Measurements from ENCODE around the gene SFSWAP. TPM values are rescaled to one million over a fixed set of nuclear protein-coding genes. Genes with fewer than 3 reads are reported as not detected.

Gene SFSWAP
- polyA plus RNA-seq, 1 donor from 2014 or later, result 56.6 TPM

DNA sequence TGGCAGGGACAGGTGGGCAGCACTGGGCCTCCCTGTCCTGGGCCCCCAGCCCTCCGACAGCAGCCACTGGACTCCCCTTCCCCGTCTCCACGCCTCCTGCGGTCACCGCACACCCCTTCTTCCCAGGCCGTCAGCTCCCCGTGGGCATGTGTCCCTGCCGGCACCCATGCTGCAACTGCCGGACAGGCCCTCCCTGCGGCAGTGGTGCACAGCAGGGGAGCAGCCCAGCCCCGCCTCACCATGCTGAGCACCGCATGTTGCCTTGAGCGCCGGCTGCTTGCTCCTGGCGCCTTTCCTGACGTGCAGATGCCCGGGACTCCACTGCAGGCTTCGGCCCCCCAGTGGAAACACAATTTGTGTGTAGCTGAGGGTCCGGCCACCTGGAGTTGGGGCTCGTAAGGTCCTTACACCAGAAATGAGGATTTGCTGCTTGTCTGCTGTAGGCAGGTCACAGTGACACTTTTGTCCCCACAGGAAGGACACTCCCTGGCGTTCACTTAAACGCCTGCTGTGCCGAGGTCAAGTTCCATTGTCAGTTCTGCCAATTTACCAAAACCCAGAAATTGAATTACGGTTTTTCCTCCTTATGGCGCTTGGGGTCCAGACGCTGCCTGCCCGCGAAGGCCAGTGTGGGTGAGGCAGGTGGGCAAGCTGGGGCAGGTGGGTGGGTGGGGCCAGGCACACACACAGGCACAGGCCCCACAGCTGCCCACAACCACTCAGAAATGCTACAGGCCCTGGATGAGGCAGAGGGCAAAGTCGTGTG is 89.1 kb downstream of the SFSWAP start:
- no peaks in the 10 kb centered on the region for H3K27me3 ChIP-seq (ENCODE audit: insufficient read depth, low read depth, low read length)
- no peaks in the 10 kb centered on the region for H3K79me2 ChIP-seq (replicated peaks; ENCODE audit: insufficient read depth, low read length)
- TF ChIP-seq RAD21 (conservative IDR thresholded peaks at IDR 0.05), result no peak
- TF ChIP-seq, protein P1, sequence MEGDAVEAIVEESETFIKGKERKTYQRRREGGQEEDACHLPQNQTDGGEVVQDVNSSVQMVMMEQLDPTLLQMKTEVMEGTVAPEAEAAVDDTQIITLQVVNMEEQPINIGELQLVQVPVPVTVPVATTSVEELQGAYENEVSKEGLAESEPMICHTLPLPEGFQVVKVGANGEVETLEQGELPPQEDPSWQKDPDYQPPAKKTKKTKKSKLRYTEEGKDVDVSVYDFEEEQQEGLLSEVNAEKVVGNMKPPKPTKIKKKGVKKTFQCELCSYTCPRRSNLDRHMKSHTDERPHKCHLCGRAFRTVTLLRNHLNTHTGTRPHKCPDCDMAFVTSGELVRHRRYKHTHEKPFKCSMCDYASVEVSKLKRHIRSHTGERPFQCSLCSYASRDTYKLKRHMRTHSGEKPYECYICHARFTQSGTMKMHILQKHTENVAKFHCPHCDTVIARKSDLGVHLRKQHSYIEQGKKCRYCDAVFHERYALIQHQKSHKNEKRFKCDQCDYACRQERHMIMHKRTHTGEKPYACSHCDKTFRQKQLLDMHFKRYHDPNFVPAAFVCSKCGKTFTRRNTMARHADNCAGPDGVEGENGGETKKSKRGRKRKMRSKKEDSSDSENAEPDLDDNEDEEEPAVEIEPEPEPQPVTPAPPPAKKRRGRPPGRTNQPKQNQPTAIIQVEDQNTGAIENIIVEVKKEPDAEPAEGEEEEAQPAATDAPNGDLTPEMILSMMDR (IDR thresholded peaks at IDR 0.05; ENCODE audit: poor library complexity, severe bottlenecking), result no peak
- no peak for TF ChIP-seq EZH2 (IDR thresholded peaks at IDR 0.05; ENCODE audit: borderline replicate concordance, insufficient read depth, low read length, poor library complexity, severe bottlenecking)
- no peak for TF ChIP-seq TAF1 (IDR thresholded peaks at IDR 0.05; ENCODE audit: low read depth)
- TF ChIP-seq, protein P2, sequence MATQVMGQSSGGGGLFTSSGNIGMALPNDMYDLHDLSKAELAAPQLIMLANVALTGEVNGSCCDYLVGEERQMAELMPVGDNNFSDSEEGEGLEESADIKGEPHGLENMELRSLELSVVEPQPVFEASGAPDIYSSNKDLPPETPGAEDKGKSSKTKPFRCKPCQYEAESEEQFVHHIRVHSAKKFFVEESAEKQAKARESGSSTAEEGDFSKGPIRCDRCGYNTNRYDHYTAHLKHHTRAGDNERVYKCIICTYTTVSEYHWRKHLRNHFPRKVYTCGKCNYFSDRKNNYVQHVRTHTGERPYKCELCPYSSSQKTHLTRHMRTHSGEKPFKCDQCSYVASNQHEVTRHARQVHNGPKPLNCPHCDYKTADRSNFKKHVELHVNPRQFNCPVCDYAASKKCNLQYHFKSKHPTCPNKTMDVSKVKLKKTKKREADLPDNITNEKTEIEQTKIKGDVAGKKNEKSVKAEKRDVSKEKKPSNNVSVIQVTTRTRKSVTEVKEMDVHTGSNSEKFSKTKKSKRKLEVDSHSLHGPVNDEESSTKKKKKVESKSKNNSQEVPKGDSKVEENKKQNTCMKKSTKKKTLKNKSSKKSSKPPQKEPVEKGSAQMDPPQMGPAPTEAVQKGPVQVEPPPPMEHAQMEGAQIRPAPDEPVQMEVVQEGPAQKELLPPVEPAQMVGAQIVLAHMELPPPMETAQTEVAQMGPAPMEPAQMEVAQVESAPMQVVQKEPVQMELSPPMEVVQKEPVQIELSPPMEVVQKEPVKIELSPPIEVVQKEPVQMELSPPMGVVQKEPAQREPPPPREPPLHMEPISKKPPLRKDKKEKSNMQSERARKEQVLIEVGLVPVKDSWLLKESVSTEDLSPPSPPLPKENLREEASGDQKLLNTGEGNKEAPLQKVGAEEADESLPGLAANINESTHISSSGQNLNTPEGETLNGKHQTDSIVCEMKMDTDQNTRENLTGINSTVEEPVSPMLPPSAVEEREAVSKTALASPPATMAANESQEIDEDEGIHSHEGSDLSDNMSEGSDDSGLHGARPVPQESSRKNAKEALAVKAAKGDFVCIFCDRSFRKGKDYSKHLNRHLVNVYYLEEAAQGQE (IDR thresholded peaks at IDR 0.05; ENCODE audit: borderline replicate concordance), result no peak
- no peak for TF ChIP-seq EP300 (conservative IDR thresholded peaks at IDR 0.05; ENCODE audit: poor library complexity, severe bottlenecking)
- TF ChIP-seq MXI1 (conservative IDR thresholded peaks at IDR 0.05; ENCODE audit: poor library complexity, severe bottlenecking), result no peak
- TF ChIP-seq SMC3 (conservative IDR thresholded peaks at IDR 0.05; ENCODE audit: poor library complexity), result no peak
- TF ChIP-seq POLR2AphosphoS5 (IDR thresholded peaks at IDR 0.05), result no peak
- no peak overlapping the region for H2AFZ ChIP-seq (ENCODE audit: low read depth, low read length)
- no peaks in the 10 kb centered on the region for H3K9me2 ChIP-seq (ENCODE audit: insufficient read depth, low read length)
- H3F3A ChIP-seq (ENCODE audit: insufficient read depth, low read length, poor library complexity, severe bottlenecking), result no peaks in the 10 kb centered on the region
- H3K4me2 ChIP-seq (ENCODE audit: low read length), result no peak overlapping the region
- no peak overlapping the region for H3K4me3 ChIP-seq (ENCODE audit: low read length)
- H3K9ac ChIP-seq (ENCODE audit: low read length), result no peak overlapping the region
- no peaks in the 10 kb centered on the region for H3K9me3 ChIP-seq (ENCODE audit: low read length)
- no peaks in the 10 kb centered on the region for H4K20me1 ChIP-seq (ENCODE audit: insufficient read depth)
- no peaks in the 10 kb centered on the region for H3K36me3 ChIP-seq (ENCODE audit: insufficient read depth, low read length)
- H3K27ac ChIP-seq (ENCODE audit: low read length), result no peak overlapping the region

DNA sequence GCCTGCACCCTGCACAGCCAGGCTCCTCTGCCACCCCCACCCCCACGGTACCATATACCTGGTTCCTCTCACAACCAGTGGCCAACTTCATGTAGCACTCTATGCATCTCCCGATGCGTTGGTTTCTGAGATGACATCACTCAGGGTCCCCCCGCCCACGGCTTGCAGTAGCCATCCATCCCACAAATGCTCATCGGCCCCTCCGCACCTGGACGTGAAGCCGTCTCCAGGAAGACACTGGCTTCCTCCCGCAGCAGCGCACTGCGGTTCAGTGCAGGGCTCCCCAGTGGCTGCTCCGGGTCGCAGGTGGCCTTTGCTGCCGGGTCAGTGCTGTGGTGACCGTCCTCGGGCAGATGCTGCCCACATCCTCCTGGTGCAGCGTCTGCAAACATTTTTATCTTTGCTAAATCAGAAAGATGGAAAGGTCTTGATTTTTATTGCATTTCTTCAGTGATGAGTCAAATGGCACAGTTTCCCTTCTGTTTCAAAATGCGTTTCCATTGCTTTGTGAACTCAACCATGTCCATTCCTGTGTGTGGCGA is 89.8 kb downstream of the SFSWAP start:
- Histone ChIP-seq H4K20me1 (ENCODE audit: insufficient read depth) (no peaks in the 10 kb centered on the region), H3K27ac (ENCODE audit: low read length) (no peak overlapping the region)
- TF ChIP-seq POLR2AphosphoS5 (IDR thresholded peaks at IDR 0.05), result no peak
- no peak for TF ChIP-seq MXI1 (conservative IDR thresholded peaks at IDR 0.05; ENCODE audit: poor library complexity, severe bottlenecking)
- TF ChIP-seq SMC3 (conservative IDR thresholded peaks at IDR 0.05; ENCODE audit: poor library complexity), result no peak
- TF ChIP-seq, protein P1 (IDR thresholded peaks at IDR 0.05; ENCODE audit: poor library complexity, severe bottlenecking), result no peak
- TF ChIP-seq EP300 (conservative IDR thresholded peaks at IDR 0.05; ENCODE audit: poor library complexity, severe bottlenecking), result no peak
- TF ChIP-seq EZH2 (IDR thresholded peaks at IDR 0.05; ENCODE audit: borderline replicate concordance, insufficient read depth, low read length, poor library complexity, severe bottlenecking), result no peak
- no peak for TF ChIP-seq TAF1 (IDR thresholded peaks at IDR 0.05; ENCODE audit: low read depth)
- TF ChIP-seq RAD21 (conservative IDR thresholded peaks at IDR 0.05), result no peak
- TF ChIP-seq, protein P2 (IDR thresholded peaks at IDR 0.05; ENCODE audit: borderline replicate concordance), result no peak

More for the DNA sequence above, 89.8 kb downstream of the SFSWAP start:
- Histone ChIP-seq H2AFZ (ENCODE audit: low read depth, low read length) (no peak overlapping the region), H3K36me3 (ENCODE audit: insufficient read depth, low read length) (no peaks in the 10 kb centered on the region), H3K9me3 (ENCODE audit: low read length) (no peaks in the 10 kb centered on the region), H3K27me3 (ENCODE audit: insufficient read depth, low read depth, low read length) (no peaks in the 10 kb centered on the region), H3F3A (ENCODE audit: insufficient read depth, low read length, poor library complexity, severe bottlenecking) (no peaks in the 10 kb centered on the region), H3K4me3 (ENCODE audit: low read length) (no peak overlapping the region), H3K9ac (ENCODE audit: low read length) (no peak overlapping the region), H3K79me2 (replicated peaks; ENCODE audit: insufficient read depth, low read length) (no peaks in the 10 kb centered on the region), H3K9me2 (ENCODE audit: insufficient read depth, low read length) (no peaks in the 10 kb centered on the region), H3K4me2 (ENCODE audit: low read length) (no peak overlapping the region)

All from neural cell (in vitro differentiated cells).